Stimulated activated CD8-positive, alpha-beta memory T cell treated with anti-CD3 and anti-CD28 coated beads, Interleukin-4, amount 100 ng/mL, for 1 hour (primary cell): ENCODE data around the gene EIF3F.

Experiments
- DNase-seq, 2 donors: peaks; one replicate each; pipeline ENCODE4 v3.0.0-alpha.2; 2020; ENCODE audit warnings: low read depth in 2 of 2, low spot score in 1 of 2

EIF3F gene

DNA sequence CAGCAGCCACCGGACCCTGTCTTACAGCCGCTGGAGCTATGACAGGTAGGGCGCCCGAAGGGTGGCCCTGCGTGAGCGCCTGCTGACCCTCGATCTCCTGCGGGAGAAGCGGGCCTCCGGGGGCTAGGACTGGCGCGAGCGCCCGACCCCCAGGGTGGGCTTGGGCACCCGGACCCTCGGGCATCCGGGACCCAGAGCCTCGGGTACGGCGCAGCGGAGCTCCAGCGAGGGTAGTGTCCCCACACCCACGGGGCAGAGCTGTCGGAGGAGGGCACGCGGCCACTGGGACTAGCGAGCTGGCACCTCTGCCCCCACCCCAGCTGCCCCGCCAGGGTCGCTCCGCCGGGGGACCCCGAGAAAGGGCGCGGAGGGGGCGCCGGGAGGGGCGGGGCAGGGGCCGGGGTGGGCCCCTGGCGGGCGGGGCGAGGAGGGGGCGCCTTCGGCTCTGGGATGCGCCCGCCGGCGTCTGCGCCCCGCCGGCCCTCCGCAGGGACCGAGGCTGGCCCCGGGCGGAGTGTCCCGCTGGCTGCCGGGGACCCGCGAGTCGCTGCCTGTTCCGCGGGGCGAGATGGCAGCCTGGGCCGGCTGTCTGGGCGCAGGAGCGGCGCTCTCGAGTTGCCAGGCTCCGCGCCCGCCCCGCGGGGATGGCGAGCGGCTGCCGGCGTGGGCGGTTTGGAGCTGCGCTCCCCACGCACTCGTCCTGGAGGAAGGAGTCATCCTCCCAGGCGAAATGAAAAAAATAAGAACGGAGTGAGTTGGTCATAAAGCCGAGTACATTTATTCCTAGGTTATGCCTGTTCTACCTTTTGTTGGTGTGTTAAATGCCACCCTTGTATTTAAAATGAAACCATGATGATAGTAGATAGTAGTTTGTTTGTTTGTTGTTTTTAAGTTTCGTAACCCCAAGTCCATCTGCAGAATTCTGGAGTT lies 32.4 kb downstream of the EIF3F start:
- no peak for DNase-seq

DNA sequence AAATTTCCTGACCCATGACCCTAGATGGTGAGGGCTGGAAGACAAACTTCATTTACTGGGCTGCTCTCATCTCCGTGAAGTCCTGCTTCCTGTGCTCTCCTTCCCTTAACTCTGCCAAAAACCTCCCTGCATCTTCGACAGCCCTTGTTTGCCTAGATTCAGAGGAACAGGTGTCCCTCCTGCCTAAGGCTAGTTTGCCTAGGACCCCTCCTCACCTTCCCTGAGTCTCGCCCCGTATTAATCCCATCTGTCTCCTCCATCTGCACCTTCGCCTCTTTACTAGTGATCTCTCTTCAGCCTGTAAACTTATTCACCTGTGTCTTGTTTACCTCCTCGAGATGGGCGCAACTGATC lies 33.1 kb downstream of the EIF3F start:
- DNase-seq, result no peak

GRCh38 chr11:8021920-8022319 lies 34.8 kb downstream of the EIF3F start:
- no peak for DNase-seq

DNA sequence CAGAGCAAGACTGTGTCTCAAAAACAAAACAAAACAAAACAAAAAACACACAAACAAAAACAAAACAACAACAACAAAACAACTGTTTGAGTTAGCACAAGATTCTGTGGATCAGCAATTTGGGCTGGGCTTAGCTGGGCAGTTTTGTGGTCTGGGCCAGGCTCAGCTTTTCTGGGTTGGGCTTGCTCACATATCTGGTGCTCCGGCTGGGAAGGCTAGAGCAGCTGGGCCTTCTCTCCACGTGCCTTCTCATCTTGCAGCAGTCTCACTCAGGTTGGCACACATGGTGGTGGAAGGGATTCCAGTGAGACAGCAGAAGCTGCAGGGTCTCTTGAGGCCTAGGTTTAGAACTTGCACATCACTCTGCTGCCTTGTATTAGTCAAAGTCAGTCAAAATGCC lies 35.7 kb downstream of the EIF3F start:
- DNase-seq, result no peak

- DNase-seq, result no peak
Observed at GRCh38 chr11:8023831-8024555, 36.9 kb downstream of the EIF3F start.

- no peak for DNase-seq
Observed at GRCh38 chr11:8025123-8025522, 38.0 kb downstream of the EIF3F start.

GRCh38 chr11:8025816-8026215 lies 38.7 kb downstream of the EIF3F start:
- no peak for DNase-seq

- DNase-seq, result no peak
Observed at GRCh38 chr11:8026982-8027381, 39.8 kb downstream of the EIF3F start.

GRCh38 chr11:8028766-8029165 lies 41.6 kb downstream of the EIF3F start:
- no peak for DNase-seq

DNA sequence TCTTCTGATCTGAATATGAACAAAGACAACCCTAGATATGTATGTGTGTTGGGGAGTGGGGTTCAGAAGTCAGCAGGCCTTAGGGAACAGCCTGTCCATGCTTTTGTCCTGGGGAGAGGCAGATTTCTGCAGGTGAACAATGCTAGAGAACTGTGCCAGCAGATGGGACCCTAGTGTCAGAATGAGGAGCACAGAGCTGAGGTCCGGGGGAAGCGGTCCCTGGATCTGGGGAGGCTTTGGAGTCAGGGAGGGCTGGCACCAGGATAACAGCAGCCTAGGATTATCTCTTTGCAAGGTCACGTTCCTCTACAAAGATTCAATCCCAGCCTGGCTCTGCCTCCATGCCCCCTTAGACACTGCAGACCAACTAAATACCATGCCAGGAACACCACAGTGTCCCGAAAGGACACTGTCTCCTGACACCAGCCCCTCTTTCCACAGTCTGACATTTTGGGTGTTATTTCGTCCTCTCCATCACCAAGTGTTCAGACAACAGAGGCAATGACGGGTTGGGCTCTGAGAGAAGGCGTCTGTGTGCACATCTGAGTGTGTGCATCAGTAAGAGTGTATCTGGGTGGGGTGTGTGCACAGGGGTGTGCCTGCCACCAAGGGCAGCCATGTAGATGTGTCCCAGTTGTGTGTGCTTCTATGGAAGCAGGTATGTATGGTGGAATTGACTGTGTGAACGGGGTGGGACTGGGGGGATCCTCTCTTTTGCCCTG lies 43.5 kb downstream of the EIF3F start:
- DNase-seq, result no peak

DNA sequence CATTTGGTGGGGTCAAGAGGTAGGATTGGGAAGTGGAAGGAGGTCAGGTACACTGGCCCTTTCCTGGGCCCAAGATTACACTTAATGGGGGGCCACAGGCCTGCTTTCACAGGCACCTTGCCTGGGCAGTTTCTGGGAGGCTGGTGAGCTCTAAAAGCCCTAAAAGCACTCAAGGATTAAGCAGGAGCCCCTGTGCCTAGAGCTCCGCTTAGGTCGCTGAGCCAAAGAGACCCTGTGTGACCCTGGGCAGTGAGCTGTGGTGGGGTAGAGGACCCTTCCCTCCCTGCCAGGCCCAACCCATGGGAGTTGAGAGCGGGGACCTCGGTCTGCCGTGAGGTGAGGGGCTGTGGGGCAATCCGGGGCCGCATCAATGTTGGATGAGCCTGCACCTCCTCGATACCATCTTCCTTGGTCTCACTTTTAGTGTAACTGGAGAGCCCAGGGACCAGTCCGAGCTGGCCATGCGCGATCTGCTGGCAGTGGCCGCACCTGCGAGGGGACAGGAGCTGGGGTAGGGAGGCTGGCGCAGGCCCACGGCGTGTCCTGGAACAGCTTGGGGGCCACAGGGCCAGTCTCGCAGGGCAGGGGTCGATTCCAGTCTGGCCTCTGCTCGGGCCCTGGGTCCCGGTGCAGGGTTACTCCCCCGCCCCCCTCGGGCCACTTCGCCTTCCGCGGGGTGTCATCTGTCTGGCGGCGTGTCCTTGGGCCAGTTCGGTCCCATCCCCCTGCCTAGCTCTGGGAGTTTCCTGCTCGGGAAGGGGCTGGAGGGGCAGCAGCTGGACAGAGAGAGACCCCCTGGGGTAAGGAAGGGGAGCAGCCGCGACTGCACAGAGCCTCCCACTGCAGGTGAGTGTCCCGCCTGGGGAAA lies 44.3 kb downstream of the EIF3F start:
- no peak for DNase-seq

GRCh38 chr11:8032122-8032521 lies 45.0 kb downstream of the EIF3F start:
- no peak for DNase-seq

DNA sequence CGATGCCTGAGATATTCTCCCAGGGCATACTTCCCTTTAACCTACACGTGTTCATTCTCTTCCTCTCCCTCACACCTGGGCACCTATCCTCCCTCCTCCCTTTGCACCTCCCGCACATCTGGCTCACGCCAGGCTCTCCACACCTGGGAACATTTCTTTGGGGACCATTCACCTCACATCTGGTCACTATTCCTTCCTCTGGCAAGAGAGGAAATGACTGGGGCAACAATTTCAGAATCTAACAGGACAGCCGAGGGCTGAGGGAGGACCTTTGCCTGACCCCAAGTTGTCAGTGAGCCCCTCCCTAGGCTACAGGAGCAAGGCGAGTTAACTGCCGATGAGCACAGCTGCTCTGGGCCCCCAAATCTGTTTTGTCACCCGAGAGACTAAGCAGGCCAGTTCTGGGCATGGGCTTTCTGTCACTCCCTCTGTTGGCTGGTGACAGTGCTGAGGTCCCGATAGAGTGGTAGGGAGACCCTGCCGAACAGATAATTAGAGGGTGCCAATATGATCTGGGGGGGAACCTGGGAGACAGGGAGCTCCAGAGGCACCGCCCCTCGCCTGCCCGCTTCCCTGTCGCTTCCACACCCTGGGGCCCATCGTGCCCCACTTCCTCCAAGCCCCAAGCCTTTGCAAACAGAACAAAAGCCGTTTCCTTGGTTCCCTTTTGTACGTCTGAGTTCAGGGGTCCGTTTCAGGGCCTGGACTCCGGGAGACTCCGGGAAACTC lies 45.6 kb downstream of the EIF3F start:
- no peak for DNase-seq

- no peak for DNase-seq
Observed at GRCh38 chr11:8033305-8034105, 46.4 kb downstream of the EIF3F start.

GRCh38 chr11:8034106-8034585 lies 47.0 kb downstream of the EIF3F start:
- no peak for DNase-seq

DNA sequence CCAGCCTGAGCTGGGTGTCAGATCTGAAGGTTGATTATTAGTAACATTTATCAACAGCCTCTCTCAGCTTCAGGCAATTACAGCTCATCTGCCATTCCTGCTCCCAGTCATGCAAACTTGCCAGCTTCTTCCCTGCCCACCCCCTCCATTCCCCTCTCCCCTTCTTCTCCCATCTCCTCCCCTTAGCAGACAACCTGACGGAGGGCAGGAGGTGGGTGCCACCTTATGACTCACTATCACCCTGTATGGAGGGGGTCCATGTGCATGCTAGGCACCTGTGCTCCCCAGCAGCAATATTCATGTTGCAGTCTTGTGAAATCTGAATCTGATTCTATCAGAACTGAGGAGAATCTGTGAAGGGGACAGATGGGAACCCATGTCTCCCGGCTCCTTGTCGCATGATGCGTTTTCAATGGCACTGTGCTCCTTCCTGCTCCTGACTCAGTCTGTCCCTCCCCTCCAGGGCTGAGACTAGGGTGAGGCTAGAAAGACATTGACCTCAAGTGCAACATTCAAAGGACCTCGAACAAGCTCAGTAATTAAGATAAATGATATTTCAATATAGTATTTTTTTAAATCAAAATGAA lies 47.6 kb downstream of the EIF3F start:
- no peak for DNase-seq

DNA sequence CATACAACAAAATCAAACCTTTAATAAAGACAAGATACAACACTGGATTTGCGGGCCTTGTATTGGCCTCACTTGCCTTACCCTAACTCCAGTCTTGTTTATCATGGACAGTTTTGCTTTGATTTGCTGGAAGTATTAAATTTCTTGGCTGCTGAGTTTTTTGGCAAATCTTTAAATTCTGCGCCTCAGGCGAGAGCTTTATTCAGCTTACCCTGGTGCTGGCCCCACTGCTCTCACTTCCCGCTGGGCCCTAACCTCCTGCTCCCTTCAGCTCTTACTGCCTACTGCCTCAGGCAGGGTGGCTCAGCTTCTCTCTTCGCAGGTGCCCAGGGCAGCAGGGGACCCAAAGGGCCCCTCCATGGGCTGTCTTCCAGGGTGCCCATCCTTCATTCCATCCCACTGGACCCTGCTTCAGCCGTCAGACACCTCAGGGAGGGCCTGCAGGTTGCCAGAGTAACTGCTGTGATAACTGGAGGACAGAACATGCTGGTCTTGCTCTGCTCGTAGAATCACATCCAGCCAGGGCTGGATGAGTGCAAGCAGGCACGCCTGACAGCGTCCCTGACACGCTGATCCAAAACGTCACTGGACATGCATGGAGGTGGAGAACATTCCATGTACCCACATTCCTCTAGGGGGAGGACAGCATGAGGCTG lies 48.2 kb downstream of the EIF3F start:
- DNase-seq, result no peak
